CD8-positive, alpha-beta memory T cell (primary cell): ENCODE measurements around the gene TTLL4. TPM values are rescaled to one million over a fixed set of nuclear protein-coding genes. Genes with fewer than 3 reads are reported as not detected.

Source experiments
- CTCF ChIA-PET: fragments of 350-600 bp; sonication (Branson Sonifier 250); formaldehyde crosslinking; loops from one replicate; lab custom pipeline; 2021; ENCODE audit warnings: antibody characterized with exemption; lab: Charles Lee
- POLR2A ChIA-PET: fragments of 350-600 bp; sonication (Branson Sonifier 250); formaldehyde crosslinking; loops from one replicate; lab custom pipeline; 2021; ENCODE audit warnings: antibody characterized with exemption; lab: Charles Lee
- DNase-seq, 5 donors: peaks; one replicate each; pipeline versions ENCODE4 v3.0.0 to v3.0.0-alpha.2; 2020 to 2022; ENCODE audit warnings: mixed read lengths in 1 of 5
- H3K27ac ChIP-seq: one replicate; pipeline ENCODE4 v1.7.0; 2013; ENCODE audit warnings: low read depth, mild to moderate bottlenecking, low read length, moderate library complexity
- H3K27me3 ChIP-seq: 2 replicates; pipeline ENCODE4 v1.7.0; 2013; ENCODE audit warnings: low read length, mild to moderate bottlenecking; ENCODE audit not compliant: insufficient read depth, poor library complexity, severe bottlenecking
- H3K36me3 ChIP-seq: 2 replicates; pipeline ENCODE4 v1.7.0; 2013; ENCODE audit warnings: mild to moderate bottlenecking, low read length, moderate library complexity; ENCODE audit not compliant: insufficient read depth
- H3K4me1 ChIP-seq: 2 replicates; pipeline ENCODE4 v1.7.0; 2013; ENCODE audit warnings: mild to moderate bottlenecking, low read length, moderate library complexity; ENCODE audit not compliant: insufficient read depth
- H3K4me3 ChIP-seq: 2 replicates; pipeline ENCODE4 v1.7.0; 2013; ENCODE audit warnings: mild to moderate bottlenecking, low read length
- H3K9me3 ChIP-seq: 2 replicates; pipeline ENCODE4 v1.7.0; 2013; ENCODE audit warnings: mild to moderate bottlenecking, low read length
- H3K27ac Mint-ChIP-seq, 8 donors: one replicate each; pipeline ENCODE4 v1.8.0; 2020 to 2021; ENCODE audit warnings: mixed read lengths in 8 of 8, mild to moderate bottlenecking in 6 of 8, inconsistent platforms in 3 of 8, moderate library complexity in 3 of 8
- H3K27me3 Mint-ChIP-seq, 2 donors: one replicate each; pipeline ENCODE4 v1.8.0; 2020 to 2021; ENCODE audit warnings: mixed read lengths in 2 of 2, mild to moderate bottlenecking in 1 of 2, moderate library complexity in 1 of 2
- H3K36me3 Mint-ChIP-seq, 3 donors: one replicate each; pipeline ENCODE4 v1.8.0; 2020 to 2021; ENCODE audit warnings: mixed read lengths in 3 of 3, inconsistent platforms in 1 of 3, mild to moderate bottlenecking in 1 of 3
- H3K4me1 Mint-ChIP-seq, 3 donors: one replicate each; pipeline ENCODE4 v1.8.0; 2020 to 2021; ENCODE audit warnings: mixed read lengths in 3 of 3, inconsistent platforms in 1 of 3, mild to moderate bottlenecking in 1 of 3
- H3K4me3 Mint-ChIP-seq, 7 donors: one replicate each; pipeline ENCODE4 v1.8.0; 2020 to 2021; ENCODE audit warnings: mixed read lengths in 7 of 7, mild to moderate bottlenecking in 6 of 7, moderate library complexity in 4 of 7, inconsistent platforms in 2 of 7
- H3K9me3 Mint-ChIP-seq, 5 donors: one replicate each; pipeline ENCODE4 v1.8.0; 2020 to 2022; ENCODE audit warnings: mixed read lengths in 5 of 5, mild to moderate bottlenecking in 3 of 5, moderate library complexity in 2 of 5, inconsistent platforms in 1 of 5
- polyA plus RNA-seq: library from polyadenylated mRNA; unstranded; fragments of 300-500 nt; fragmentation: Illumina TruSeq; gene quantifications from one replicate; pipeline ENCODE4 v1.2.3, GENCODE V29; 2021
- total RNA-seq, 2 experiments: library from RNA; stranded (reverse); gene quantifications; one replicate each; pipeline ENCODE4 v1.2.3, GENCODE V29; 2021

The TTLL4 gene
- total and polyA plus RNA-seq, 3 experiments from 2014 or later, result 7.1 to 44.2 (median 42.0) TPM

DNA sequence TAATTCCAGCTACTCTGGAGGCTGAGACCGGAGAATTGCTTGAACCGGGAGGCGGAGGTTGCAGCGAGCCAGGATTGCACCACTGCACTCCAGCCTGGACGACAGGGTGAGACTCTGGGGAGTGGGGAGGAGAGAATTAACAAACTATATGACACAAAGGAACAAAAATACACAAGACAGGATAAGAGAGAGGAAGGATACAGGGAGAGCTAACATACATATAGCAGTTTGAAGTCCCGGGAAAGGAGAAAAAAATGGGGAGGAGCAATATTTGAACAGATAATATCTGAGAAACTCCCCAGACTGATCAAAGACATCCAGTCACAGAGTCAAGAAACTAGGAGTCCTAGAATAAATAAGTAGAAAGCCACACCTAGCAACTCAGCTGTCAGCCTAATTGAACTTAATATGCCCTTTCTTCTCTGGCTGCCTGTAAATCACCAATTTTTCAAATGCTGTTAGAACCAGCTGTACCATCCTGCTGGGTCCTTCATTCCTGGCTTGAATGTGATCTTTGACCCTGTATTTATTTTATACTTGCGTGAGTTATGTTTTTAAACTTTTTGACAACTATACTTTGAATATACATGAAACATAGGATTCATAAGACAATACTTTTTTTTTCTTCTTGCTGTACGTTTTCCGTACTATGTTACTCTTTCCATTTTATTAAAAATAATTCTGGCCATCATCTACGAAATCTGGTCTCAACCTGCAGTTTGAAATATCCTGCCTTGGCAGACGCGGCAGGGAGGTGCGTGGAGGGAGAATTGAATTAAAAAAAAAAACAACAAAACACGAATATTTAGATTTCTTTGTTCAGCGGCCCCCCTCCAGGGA, 70.4 kb downstream of the TTLL4 start:
- Histone ChIP-seq H3K4me3 (no peak overlapping the region), H3K9me3 (no peaks in the 10 kb centered on the region), H3K4me1 (no peaks in the 10 kb centered on the region), H3K27ac (no peak overlapping the region), H3K36me3 (no peaks in the 10 kb centered on the region), H3K27me3 (peaks cover 9% of the 10 kb centered on the region)
- peak overlapping the region in 2 of 7 donors; percentile 3 to 31 for H3K4me3 Mint-ChIP-seq
- peaks cover 6 to 18% (median 16%) of the 10 kb centered on the region in 5 donors for H3K9me3 Mint-ChIP-seq
- no peak for DNase-seq
- H3K27me3 Mint-ChIP-seq, result peaks cover 36 to 52% of the 10 kb centered on the region in 2 donors
- peaks cover 0 to 6% (median 1%) of the 10 kb centered on the region in 3 donors for H3K4me1 Mint-ChIP-seq
- H3K27ac Mint-ChIP-seq, result no peak overlapping the region
- POLR2A ChIA-PET, result no interaction called here
- CTCF ChIA-PET, result no interaction called here
- peaks cover 9 to 33% (median 13%) of the 10 kb centered on the region in 3 donors for H3K36me3 Mint-ChIP-seq

DNA sequence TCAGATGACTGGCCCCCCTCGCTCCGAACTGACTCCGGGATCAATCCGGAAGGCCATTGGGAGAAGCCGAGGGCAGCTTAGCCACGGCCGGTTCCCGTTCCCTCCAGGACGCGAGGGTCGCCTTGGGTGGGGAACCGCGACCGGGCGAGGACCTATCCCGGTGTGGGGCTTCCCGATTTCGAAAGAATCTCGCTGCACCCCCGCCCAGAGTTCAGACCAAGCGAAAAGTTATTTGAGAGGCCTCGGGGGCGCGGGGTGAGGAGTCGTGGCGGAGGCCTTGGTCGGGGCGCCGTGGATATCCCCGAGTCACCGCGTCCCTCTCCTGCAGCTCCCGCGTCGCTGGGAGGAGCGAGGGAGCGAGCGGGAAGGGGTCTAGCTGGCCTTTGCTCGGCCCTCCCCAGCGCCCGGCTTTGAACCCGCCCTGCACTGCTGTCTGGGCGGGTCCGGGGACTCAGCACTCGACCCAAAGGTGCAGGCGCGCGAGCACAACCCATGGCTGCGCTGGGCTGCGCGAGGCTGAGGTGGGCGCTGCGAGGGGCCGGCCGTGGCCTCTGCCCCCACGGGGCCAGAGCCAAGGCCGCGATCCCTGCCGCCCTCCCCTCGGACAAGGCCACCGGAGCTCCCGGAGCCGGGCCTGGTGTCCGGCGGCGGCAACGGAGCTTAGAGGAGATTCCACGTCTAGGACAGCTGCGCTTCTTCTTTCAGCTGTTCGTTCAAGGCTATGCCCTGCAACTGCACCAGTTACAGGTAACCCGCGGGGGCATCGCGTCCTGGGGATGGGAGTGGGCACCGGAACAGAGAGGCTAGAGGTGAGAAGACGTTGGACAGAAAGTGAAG, 71.3 kb downstream of the TTLL4 start, which contains the start of gene CYP27A1:
Gene CYP27A1, plus strand, starts transcription at position 457 of the 837 bp plus-strand sequence. Its CDS starts 36 bp downstream, at position 493.
- DNase-seq, result no peak
- no peak within 1 kb of the TSS for H3K4me3 ChIP-seq
- no peaks in the 10 kb centered on the region for H3K36me3 ChIP-seq
- Mint-ChIP-seq H3K4me3 (peak within 1 kb of the TSS in 2 of 7 donors; percentile 3 to 31), H3K9me3 (peaks cover 6 to 15% (median 10%) of the 10 kb centered on the region in 5 donors), H3K27me3 (peaks cover 31 to 52% of the 10 kb centered on the region in 2 donors), H3K36me3 (peaks cover 7 to 26% (median 11%) of the 10 kb centered on the region in 3 donors), H3K4me1 (peaks cover 0 to 6% (median 1%) of the 10 kb centered on the region in 3 donors), H3K27ac (peak within 1 kb of the TSS in 1 of 8 donors; percentile 2)
- H3K4me1 ChIP-seq, result no peaks in the 10 kb centered on the region
- H3K27ac ChIP-seq, result no peak within 1 kb of the TSS
- H3K27me3 ChIP-seq, result peaks cover 9% of the 10 kb centered on the region
- CTCF ChIA-PET, result no interaction called here
- POLR2A ChIA-PET, result no interaction called here
- no peaks in the 10 kb centered on the region for H3K9me3 ChIP-seq

GRCh38 chr2:218782528-218782844, 71.9 kb downstream of the TTLL4 start:
- Mint-ChIP-seq H3K9me3 (peaks cover under 1 to 10% (median 5%) of the 10 kb centered on the region in 5 donors), H3K36me3 (peaks cover 3 to 20% (median 8%) of the 10 kb centered on the region in 3 donors), H3K27ac (peak overlapping the region in 1 of 8 donors; percentile 2), H3K4me3 (no peak overlapping the region), H3K4me1 (peaks cover 0 to 6% (median 1%) of the 10 kb centered on the region in 3 donors), H3K27me3 (peaks cover 32 to 54% of the 10 kb centered on the region in 2 donors)
- no peak overlapping the region for H3K27ac ChIP-seq
- ChIA-PET CTCF (no interaction called here), POLR2A (no interaction called here)
- H3K4me1 ChIP-seq, result no peaks in the 10 kb centered on the region
- no peak for DNase-seq
- no peak overlapping the region for H3K4me3 ChIP-seq
- H3K27me3 ChIP-seq, result peaks cover 9% of the 10 kb centered on the region
- no peaks in the 10 kb centered on the region for H3K36me3 ChIP-seq
- no peaks in the 10 kb centered on the region for H3K9me3 ChIP-seq

GRCh38 chr2:218783688-218784087, 73.1 kb downstream of the TTLL4 start:
- no peak overlapping the region for H3K4me3 Mint-ChIP-seq
- POLR2A ChIA-PET, result no interaction called here
- peaks cover 0 to 6% (median 1%) of the 10 kb centered on the region in 3 donors for H3K4me1 Mint-ChIP-seq
- Histone ChIP-seq H3K27me3 (peaks cover 9% of the 10 kb centered on the region), H3K9me3 (no peaks in the 10 kb centered on the region), H3K4me1 (no peaks in the 10 kb centered on the region), H3K4me3 (no peak overlapping the region), H3K36me3 (no peaks in the 10 kb centered on the region), H3K27ac (no peak overlapping the region)
- DNase-seq, result no peak
- H3K27ac Mint-ChIP-seq, result peak overlapping the region in 1 of 8 donors; percentile 2
- peaks cover 36 to 57% of the 10 kb centered on the region in 2 donors for H3K27me3 Mint-ChIP-seq
- H3K9me3 Mint-ChIP-seq, result peaks cover 0 to 4% (median 0%) of the 10 kb centered on the region in 5 donors
- CTCF ChIA-PET, result no interaction called here
- H3K36me3 Mint-ChIP-seq, result peaks cover 0 to 16% (median 6%) of the 10 kb centered on the region in 3 donors

GRCh38 chr2:218785103-218785502, 74.5 kb downstream of the TTLL4 start:
- Histone ChIP-seq H3K27ac (no peak overlapping the region), H3K36me3 (no peaks in the 10 kb centered on the region), H3K9me3 (no peaks in the 10 kb centered on the region), H3K4me3 (no peak overlapping the region), H3K4me1 (no peaks in the 10 kb centered on the region), H3K27me3 (peaks cover 9% of the 10 kb centered on the region)
- CTCF ChIA-PET, result no interaction called here
- no peaks in the 10 kb centered on the region for H3K9me3 Mint-ChIP-seq
- no peak overlapping the region for H3K27ac Mint-ChIP-seq
- peaks cover 0 to 6% (median 1%) of the 10 kb centered on the region in 3 donors for H3K4me1 Mint-ChIP-seq
- H3K27me3 Mint-ChIP-seq, result peaks cover 32 to 48% of the 10 kb centered on the region in 2 donors
- no peak for DNase-seq
- POLR2A ChIA-PET, result no interaction called here
- H3K36me3 Mint-ChIP-seq, result peaks cover 0 to 6% (median 1%) of the 10 kb centered on the region in 3 donors
- no peak overlapping the region for H3K4me3 Mint-ChIP-seq

DNA sequence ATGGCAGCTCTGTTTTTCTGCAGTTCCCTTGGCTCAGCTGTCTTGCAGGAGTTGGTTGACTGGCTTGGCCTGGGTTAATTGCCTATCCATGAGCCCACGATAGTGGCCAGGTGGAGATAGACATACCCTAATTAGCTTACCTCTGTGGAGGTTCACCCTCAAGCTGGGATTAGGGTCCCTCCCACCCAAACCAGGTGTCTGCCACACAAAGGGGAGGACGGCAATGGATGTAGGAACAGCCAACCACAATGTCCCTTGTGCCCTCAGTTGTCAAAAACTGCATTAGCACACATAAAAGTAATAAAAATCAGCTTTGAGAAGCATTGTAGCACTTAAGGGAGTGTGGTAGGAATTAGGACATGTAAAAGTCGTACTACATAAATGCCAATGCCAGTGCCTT, 75.5 kb downstream of the TTLL4 start:
- peaks cover 0 to 5% (median 0%) of the 10 kb centered on the region in 3 donors for H3K36me3 Mint-ChIP-seq

DNA sequence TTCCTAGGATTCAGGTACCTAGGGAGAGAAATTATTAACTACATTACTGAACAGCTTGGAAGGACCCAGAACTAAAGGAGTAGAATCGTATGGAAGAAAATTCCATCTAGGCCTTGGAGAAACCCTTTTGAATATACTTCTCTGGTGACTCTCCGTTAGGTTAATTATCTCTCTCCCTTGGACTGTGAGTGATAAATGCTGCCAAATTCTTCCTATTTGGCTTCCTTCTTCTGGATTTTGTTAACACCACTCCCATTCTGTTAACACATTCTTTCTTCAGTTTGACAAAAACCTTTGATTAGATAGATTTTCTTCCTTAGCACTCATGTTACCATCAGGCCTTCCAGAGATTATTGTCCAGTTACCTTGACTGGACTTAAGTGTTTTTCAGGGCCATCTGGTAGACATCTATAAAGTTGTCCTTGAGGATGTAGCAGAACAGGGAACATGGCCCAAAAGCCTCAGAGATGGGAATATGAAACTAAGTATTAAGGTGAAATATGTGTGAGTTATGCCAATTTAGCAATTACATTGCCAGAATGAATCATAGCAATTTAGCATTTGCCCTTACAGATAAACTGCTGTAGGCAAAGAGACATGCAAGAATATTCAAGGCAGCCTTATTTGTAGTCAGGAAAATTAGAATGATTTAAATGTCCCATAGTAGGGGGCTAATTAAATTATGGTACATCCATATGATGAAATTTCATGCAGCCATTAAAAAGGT, 78.1 kb downstream of the TTLL4 start:
- no peaks in the 10 kb centered on the region for H3K9me3 Mint-ChIP-seq
- Histone ChIP-seq H3K4me1 (no peaks in the 10 kb centered on the region), H3K27ac (no peak overlapping the region), H3K36me3 (no peaks in the 10 kb centered on the region), H3K4me3 (no peak overlapping the region), H3K9me3 (no peaks in the 10 kb centered on the region), H3K27me3 (peaks cover 4% of the 10 kb centered on the region)
- H3K4me3 Mint-ChIP-seq, result no peak overlapping the region
- POLR2A ChIA-PET, result no interaction called here
- H3K36me3 Mint-ChIP-seq, result peaks cover 0 to 5% (median 0%) of the 10 kb centered on the region in 3 donors
- CTCF ChIA-PET, result no interaction called here
- DNase-seq, result no peak
- peaks cover 16 to 33% of the 10 kb centered on the region in 2 donors for H3K27me3 Mint-ChIP-seq
- no peak overlapping the region for H3K27ac Mint-ChIP-seq
- no peaks in the 10 kb centered on the region for H3K4me1 Mint-ChIP-seq

More for the DNA sequence above, 75.5 kb downstream of the TTLL4 start:
- Histone ChIP-seq H3K4me3 (no peak overlapping the region), H3K9me3 (no peaks in the 10 kb centered on the region), H3K4me1 (no peaks in the 10 kb centered on the region), H3K27ac (no peak overlapping the region), H3K36me3 (no peaks in the 10 kb centered on the region), H3K27me3 (peaks cover 5% of the 10 kb centered on the region)
- Mint-ChIP-seq H3K27me3 (peaks cover 24 to 42% of the 10 kb centered on the region in 2 donors), H3K27ac (no peak overlapping the region), H3K9me3 (no peaks in the 10 kb centered on the region), H3K4me3 (no peak overlapping the region), H3K4me1 (peaks cover 0 to 4% (median 1%) of the 10 kb centered on the region in 3 donors)
- ChIA-PET POLR2A (no interaction called here), CTCF (no interaction called here)
- DNase-seq, result no peak
